Measurements from ENCODE around the gene INSYN1.

DNA sequence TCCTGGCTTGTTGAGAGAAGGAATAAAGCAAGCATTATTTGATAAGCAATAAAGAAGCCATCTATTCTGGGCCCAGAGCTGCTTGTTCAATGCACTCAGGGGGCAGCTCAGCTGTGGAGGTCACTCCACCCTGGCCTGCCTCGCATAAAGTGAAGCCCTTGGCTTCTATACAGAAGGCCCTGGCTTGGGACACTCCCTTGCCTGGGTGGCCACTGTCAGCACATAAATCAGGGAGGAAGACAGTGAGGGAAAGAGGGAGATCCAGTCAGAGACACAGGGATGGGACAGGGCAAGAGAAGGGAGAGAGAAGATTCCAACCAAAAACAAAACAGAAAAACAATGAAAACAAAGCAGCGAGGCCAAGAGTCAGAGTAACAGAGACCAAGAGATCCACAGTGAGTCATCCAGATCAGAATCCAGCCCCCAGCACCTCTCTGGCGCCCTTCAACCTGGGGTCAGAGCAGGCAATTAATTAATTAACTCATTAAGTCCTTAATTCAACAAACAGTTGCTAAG, 11.8 kb downstream of the INSYN1 start:
- TF ChIP-seq, protein P1, sequence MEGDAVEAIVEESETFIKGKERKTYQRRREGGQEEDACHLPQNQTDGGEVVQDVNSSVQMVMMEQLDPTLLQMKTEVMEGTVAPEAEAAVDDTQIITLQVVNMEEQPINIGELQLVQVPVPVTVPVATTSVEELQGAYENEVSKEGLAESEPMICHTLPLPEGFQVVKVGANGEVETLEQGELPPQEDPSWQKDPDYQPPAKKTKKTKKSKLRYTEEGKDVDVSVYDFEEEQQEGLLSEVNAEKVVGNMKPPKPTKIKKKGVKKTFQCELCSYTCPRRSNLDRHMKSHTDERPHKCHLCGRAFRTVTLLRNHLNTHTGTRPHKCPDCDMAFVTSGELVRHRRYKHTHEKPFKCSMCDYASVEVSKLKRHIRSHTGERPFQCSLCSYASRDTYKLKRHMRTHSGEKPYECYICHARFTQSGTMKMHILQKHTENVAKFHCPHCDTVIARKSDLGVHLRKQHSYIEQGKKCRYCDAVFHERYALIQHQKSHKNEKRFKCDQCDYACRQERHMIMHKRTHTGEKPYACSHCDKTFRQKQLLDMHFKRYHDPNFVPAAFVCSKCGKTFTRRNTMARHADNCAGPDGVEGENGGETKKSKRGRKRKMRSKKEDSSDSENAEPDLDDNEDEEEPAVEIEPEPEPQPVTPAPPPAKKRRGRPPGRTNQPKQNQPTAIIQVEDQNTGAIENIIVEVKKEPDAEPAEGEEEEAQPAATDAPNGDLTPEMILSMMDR (conservative IDR thresholded peaks at IDR 0.05; ENCODE audit: low read depth, low read length), result no peak
- no peak for TF ChIP-seq EZH2 (IDR thresholded peaks at IDR 0.05; ENCODE audit: low read length, unreplicated experiment)
- no peak for TF ChIP-seq EZH2phosphoT487 (IDR thresholded peaks at IDR 0.05; ENCODE audit: borderline replicate concordance, low read length)
